UCSD-AML1 (cell line): Measurements from ENCODE around the gene EXD3.
A peak's percentile ranks its signal among the peaks of the same experiment; 100 is the strongest.
"Not testable (repeated sequence)": the region's sequence is repeated elsewhere in the genome, so short reads cannot be mapped to it uniquely, and the experiment has no call there.

Source experiments
- DNase-seq: peaks from one replicate; lab custom pipeline; 2025; ENCODE audit not compliant: unreplicated experiment; lab: John Stamatoyannopoulos, UW

The EXD3 gene, protein sequence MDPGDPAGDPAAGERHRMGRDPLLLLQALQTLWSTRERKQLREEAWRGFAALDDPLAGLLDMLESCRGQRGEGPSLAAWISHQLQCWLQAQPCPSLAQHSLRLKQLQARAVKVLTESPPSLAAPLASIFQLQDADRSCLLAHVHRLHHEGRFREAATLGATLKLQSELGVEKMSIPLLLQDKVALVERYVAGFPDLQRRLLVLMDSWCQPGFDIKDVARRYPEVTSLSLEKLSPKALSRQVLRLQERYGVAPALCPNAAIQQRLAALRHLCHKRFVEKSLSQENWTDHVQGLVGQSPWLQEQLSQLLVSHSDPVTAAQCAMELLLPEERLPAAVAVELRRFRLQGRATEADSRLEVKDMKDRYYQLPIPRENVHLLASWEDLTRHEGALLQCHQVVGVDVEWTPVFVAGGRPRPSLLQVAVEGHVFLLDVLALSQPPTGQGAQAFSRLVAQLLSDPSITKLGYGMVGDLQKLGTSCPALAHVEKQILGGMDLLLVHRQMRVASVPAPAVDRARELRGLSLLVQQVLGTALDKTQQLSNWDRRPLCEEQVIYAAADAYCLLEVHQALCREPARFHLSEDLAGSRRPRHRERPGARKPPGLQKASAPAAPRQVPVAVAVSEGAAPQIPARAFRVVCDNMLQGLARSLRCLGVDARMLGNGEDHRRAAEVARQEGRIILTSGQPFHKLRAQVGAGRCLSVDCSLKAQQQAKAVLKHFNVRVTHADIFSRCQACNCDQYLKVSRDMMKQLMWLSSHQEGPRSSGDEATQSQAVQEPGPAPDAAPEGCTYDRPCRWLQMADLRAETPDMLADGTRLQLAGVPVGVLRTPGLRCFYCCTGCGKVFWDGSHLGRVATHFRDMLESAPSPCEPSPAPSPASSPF

GRCh38 chr9:137422604-137423513 is at the start of gene EXD3, which contains the start of gene NOXA1:
EXD3 (minus strand) TSS chr9:137423162; CDS start chr9:137395357, 27,805 bp downstream.
NOXA1 (plus strand) TSS chr9:137423393; CDS start chr9:137423530, 137 bp downstream.
- DNase-seq: peak; percentile 96

- no peak for DNase-seq
These were observed 47.8 kb upstream of the EXD3 start for GRCh38 chr9:137470785-137471184.

DNA sequence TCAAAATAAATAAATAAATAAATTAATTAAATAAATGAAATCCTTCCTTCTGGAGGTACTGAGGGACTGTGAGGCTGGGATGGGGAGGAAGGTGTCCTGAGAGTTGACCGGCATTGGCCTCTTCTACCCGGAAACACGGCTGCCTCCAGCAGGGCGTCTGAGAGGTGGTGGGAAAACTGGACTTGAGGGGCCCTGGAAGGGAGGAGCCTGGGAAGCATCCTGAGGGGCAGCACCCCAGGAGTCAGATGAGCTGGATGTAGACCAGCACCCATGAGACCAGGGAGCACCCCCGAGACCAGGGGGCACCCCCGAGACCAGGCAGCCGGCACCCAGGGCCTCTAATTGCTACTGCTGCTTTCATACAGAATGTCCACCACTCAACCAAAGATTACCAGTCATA is 44.9 kb upstream of the EXD3 start:
- no peak for DNase-seq

DNA sequence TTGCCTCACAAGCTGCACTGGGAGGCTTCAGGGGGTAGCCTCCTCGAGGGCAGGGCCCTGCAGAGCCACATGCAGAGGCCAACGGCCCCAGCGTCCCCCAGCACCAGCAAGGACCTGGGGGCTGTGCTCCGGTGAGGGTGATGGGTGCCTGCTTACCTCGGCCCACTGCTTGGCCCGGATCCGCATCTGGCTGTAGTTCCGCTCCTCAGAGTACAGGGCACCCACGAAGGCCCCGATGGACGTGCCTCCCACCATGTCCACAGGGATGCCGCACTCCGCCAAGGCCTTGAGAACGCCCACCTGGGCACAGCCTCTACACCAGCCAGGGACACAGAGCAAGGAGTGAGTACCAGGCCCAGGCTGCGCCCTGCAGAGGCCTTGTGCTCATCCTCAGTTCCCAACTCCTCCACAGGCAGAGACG is 44.2 kb upstream of the EXD3 start:
- no peak for DNase-seq

- not testable (repeated sequence) for DNase-seq
These were observed 43.6 kb upstream of the EXD3 start for GRCh38 chr9:137466389-137467085.

GRCh38 chr9:137465720-137466388 is 42.9 kb upstream of the EXD3 start:
- DNase-seq: no peak

- DNase-seq: no peak
These were observed 42.2 kb upstream of the EXD3 start for GRCh38 chr9:137465000-137465719.

GRCh38 chr9:137464291-137464999 is 41.5 kb upstream of the EXD3 start:
- no peak for DNase-seq

DNA sequence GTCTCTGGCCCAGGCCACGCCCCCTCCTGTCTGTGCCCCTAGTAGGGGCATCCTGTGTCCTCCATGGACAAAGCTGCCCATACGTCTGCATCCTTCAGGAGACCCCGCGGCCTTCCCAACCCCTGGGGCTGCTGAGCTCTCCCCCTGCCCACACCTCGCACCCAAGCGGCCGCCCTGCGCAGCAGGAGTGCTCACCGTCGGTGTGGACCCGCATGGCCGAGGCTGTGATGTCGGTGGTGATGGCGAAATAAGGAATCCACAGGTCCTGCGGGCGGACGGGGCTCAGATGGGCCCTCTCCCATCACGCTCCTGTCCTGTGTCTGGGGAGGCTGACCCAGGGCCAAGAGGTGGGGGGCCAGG is 40.9 kb upstream of the EXD3 start:
- DNase-seq: no peak

DNA sequence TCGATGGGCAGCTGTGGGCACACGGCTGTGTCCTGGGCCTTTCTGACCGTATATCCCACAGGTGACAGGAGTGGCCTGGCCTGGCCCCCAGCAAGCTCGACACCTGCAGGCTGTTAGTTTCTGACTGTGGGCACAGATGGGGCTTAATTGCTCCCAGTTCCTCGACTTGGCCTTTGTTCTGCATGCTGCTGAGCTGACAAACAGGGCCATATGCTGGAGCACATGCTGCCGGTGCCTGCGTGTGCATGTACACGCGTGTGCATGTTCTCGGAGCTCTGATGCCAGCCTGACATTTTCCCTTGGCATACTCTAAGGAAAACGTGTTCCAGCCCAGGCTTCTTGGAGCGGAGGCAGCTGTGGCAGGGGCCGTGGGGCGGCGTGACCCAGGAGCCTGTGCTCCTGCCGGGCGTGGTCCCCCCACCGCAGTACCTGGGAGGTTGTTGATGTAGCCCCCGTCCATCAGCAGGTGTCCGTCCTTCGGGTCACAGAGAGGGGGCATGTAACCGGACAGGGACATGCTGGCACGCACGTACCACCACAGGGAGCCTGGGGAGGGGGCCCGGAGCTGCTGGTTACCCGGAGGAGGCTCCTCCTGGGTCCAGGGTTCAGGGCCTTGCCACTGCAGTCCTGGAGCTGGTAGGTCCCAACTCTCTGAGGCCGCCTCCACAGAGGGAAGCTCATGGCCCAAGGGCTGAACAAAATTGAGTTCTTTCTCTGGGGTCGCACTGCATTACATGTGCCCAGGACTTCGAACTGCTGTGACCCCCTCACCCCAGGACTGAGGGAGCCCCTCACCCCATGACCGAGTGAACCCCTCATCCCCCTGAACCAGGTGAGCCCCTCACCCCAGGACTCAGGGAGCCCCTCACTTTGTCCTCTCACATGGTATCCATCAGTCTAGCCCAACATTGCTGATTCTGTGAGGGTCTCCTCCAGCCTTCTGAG is 40.3 kb upstream of the EXD3 start:
- no peak for DNase-seq

DNA sequence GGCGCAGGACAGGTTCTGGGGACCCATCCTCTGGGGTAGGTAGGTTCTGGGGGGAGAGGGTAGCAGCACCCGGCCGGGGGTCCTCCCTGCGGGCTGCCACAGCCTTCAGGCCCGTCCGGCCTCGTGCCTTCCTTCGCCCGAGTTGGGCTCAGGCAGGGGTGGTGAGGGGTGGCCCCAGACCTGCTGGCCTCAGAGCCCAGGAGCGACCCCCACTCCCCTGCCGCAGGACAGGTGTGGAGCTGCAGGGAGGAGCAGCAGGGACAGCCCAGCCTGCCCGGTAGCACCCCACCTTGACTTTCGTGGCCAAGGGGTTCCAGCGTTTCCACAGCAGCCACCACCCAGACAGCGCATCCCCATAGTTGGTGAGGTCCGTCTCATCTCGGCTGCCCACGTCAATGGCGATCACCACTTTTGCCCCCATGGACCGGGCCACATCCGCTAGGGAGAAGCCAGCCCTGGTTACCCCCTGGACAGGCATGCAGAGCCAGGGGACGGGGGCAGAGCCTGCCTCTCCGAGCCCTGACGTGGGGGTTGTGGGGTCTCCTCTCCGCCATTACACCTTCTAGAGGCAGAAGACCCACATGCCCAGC is 39.5 kb upstream of the EXD3 start:
- DNase-seq: no peak

DNA sequence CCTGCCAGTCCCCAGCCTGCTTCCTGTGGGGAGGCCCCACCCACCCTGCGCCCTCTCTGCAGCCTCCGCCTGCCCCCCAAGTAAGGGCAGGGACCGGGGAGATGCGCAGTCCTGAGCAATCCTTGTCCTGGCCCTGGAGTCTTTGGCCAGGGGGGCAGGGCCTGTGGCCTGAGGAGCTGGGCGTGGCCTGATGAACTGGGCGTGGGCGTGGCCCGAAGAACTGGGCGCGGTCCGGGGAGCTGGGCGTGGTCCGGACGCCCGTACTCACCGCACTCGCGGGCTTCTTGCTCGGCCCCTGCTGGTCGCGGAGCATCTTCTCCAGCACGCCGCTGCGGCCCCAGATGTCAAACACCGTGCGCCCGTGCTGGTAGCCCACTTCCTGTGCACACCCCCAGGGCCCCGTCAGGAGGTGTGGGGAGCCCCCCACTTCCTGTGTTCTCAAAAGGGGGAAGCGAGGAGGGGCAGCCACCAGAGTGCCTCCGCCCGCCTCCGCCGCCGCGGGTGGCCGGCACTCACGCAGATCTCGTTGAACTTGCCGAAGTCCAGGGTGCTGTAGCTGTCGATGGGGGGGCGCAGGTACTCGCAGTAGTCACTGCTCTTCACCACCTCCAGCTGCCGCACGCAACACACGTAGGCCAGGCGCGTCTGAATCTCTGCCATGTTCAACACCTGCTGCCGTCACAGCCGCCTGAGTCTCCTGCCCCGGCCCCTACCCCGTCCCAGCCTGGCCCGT is 38.9 kb upstream of the EXD3 start:
- no peak for DNase-seq

DNA sequence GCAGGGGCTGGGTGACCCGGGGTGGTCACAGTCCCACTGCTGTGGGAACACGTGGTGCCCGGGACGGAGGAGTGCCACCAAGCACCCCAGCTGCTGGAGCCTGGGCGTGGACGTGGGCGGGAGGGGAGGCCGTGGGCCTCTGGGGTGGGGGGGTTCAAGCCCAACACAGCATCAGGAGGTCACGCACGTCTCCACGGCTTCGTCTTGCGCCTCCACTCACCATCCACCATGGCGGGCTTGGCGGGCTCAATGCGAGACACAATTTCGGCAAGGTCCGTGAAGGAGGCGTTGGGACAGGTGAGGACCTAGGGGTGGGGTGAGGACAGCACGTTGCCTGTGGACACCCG is 38.3 kb upstream of the EXD3 start:
- DNase-seq: no peak

DNA sequence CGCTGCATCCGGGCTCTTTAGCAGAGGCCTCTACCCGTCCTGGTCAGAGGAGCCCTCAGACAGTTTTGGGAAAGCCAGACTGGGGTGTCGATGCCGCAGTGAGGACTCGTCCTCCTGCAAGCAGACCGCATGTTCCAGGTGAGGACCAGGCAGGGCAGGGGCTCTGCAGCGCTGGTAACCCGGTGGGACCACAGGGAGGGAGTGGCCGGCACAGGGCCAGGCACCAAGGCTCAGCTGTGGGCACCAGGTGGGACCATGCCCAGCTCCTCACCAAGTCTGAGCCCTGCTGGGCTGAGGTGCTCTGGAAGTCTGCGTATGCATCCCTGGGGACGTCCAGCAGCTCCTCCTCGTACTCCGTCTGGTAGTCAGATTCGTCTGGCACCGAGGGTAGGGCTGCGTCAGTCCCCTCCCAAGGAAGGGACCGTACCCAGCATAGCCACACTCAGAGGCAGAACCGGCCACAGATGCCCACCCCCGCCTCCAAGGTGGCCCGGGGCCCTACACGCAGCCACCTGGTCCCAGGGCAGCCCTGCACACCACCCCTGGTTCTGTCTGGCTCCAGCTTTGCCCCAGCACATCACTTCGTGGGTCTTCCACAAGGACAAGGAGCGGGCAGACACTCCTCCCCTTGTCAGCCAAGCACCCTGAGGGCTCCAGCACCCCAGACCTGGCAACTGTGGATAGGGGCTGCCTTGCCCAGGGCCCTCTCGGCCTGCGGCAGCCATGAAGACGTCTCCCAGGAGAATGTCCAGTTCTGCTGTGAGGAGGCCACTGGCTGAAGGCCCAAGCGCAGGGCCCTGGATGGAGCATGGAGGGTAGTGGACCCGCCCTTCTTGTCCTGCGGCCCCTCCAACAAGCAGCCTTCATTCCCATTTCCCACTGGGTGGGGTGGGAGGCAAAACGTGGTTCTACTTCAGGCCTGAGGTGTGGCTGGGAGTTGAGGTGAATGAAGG is 37.7 kb upstream of the EXD3 start:
- no peak for DNase-seq

GRCh38 chr9:137459601-137460362 is 36.8 kb upstream of the EXD3 start:
- no peak for DNase-seq
